ENCODE results near the gene MYO3B. TPM values are rescaled to one million over a fixed set of nuclear protein-coding genes. Genes with fewer than 3 reads are reported as not detected.

Gene MYO3B
- total RNA-seq, 1 experiment from 2014 or later: 0.63 TPM

DNA sequence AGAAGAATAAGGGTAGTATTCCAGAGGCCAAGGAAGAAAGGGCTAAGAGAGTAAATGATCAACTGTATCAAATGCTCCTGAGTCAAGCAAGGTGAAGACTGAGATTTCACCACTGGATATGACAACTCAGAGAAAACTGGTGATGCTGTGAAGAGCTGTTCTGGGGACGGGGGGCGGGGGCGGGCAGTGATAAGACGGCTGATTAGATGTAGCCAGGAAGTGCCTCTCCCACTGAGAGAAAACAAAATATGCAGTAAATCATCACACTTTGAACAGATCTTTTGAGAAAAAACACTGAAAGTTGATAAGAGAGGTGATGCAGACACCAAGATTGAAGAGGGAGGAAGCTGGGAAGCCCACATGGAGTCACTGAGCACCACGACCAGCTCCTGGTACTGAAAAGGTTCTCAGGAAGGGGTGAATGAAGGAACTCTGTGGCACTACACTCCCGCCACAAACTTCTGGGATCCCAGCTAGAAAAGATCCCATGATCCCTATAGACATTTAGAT is 75.8 kb downstream of the MYO3B start:
- Mint-ChIP-seq H3K36me3 (ENCODE audit: insufficient read depth in 1 of 3, low read depth in 3 of 3) (no peaks in the 10 kb centered on the region), H3K4me3 (no peak overlapping the region), H3K4me1 (no peaks in the 10 kb centered on the region; a peak in 1 of 4 replicates), H3K9me3 (no peaks in the 10 kb centered on the region; a peak in 1 of 5 replicates), H3K27ac (no peak overlapping the region), H3K27me3 (ENCODE audit: low read depth) (no peaks in the 10 kb centered on the region; the same call in none of the 2 replicates)
- Histone ChIP-seq H3K27ac (ENCODE audit: insufficient read length, low read depth, low read length) (no peak overlapping the region), H2AFZ (ENCODE audit: low read length) (no peak overlapping the region), H3K4me2 (ENCODE audit: insufficient read depth, insufficient read length, low read length) (no peak overlapping the region), H3K79me2 (ENCODE audit: insufficient read depth, low read length) (no peaks in the 10 kb centered on the region), H2AK5ac (ENCODE audit: insufficient read length, low read length) (no peak overlapping the region), H3K18ac (ENCODE audit: insufficient read length, low read depth, low read length) (no peak overlapping the region), H2BK15ac (ENCODE audit: low read depth, low read length) (no peak overlapping the region), H3K79me1 (ENCODE audit: insufficient read depth, low read depth, low read length, poor library complexity, severe bottlenecking) (no peaks in the 10 kb centered on the region), H3K23ac (ENCODE audit: insufficient read length, low read depth, low read length) (no peak overlapping the region), H4K8ac (replicated peaks; ENCODE audit: insufficient read length, low read depth, low read length) (no peak overlapping the region), H2BK5ac (ENCODE audit: insufficient read length, low read length) (no peak overlapping the region), H2BK120ac (ENCODE audit: low read depth, low read length, poor library complexity, severe bottlenecking) (no peak overlapping the region), H4K91ac (ENCODE audit: insufficient read length, low read depth, low read length) (no peak overlapping the region), H3K4ac (ENCODE audit: low read depth, low read length) (no peak overlapping the region), H3K14ac (ENCODE audit: insufficient read depth, low read length) (no peak overlapping the region), H3K27me3 (ENCODE audit: insufficient read depth, low read length) (no peaks in the 10 kb centered on the region), H3K4me1 (ENCODE audit: insufficient read depth, low read length) (no peaks in the 10 kb centered on the region), H4K20me1 (ENCODE audit: control insufficient read depth, insufficient read depth, insufficient read length) (no peaks in the 10 kb centered on the region), H4K5ac (ENCODE audit: insufficient read length, low read depth, low read length) (no peak overlapping the region), H3K9me3 (ENCODE audit: control insufficient read depth, low read depth, low read length) (no peaks in the 10 kb centered on the region), H3T11ph (ENCODE audit: low read length) (no peak overlapping the region), H3K23me2 (ENCODE audit: insufficient read length, low read depth, low read length, poor library complexity, severe bottlenecking) (no peaks in the 10 kb centered on the region), H3K56ac (ENCODE audit: insufficient read length, low read depth, low read length) (no peak overlapping the region), H2BK20ac (ENCODE audit: low read depth, low read length, poor library complexity, severe bottlenecking) (no peak overlapping the region), H3K9ac (ENCODE audit: extremely low read depth, insufficient read length, low read length) (no peak overlapping the region), H2BK12ac (ENCODE audit: insufficient read length, low read depth, low read length) (no peak overlapping the region)
- TF ChIP-seq, protein P1, sequence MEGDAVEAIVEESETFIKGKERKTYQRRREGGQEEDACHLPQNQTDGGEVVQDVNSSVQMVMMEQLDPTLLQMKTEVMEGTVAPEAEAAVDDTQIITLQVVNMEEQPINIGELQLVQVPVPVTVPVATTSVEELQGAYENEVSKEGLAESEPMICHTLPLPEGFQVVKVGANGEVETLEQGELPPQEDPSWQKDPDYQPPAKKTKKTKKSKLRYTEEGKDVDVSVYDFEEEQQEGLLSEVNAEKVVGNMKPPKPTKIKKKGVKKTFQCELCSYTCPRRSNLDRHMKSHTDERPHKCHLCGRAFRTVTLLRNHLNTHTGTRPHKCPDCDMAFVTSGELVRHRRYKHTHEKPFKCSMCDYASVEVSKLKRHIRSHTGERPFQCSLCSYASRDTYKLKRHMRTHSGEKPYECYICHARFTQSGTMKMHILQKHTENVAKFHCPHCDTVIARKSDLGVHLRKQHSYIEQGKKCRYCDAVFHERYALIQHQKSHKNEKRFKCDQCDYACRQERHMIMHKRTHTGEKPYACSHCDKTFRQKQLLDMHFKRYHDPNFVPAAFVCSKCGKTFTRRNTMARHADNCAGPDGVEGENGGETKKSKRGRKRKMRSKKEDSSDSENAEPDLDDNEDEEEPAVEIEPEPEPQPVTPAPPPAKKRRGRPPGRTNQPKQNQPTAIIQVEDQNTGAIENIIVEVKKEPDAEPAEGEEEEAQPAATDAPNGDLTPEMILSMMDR (conservative IDR thresholded peaks at IDR 0.05): no peak
- DNase-seq: no peak
- no CpG with 5 or more reads among the region's 6 CpGs for whole genome bisulfite sequencing (ENCODE audit: extremely low coverage, insufficient read length, low lambda C conversion rate)

All from H9 (cell line).